Keratinocyte (primary cell): Measurements from ENCODE around the gene NPVF.

ENCODE experiments used
- EZH2 ChIP-seq: IDR thresholded peaks from one replicate; pipeline ENCODE4 v1.6.1; 2012; ENCODE audit warnings: inconsistent platforms, mild to moderate bottlenecking, low read length, moderate library complexity
- TF ChIP-seq, protein P1 (sequence below), 3 experiments: IDR thresholded peaks in 1 of 3; conservative IDR thresholded peaks in 1 of 3; optimal IDR thresholded peaks in 1 of 3; 2 replicates in 2 of 3; 3 replicates in 1 of 3; pipeline versions ENCODE3 to v1.5.1; 2011; ENCODE audit warnings: low read length in 3 of 3, mild to moderate bottlenecking in 3 of 3, moderate library complexity in 2 of 3, control low read depth in 1 of 3, inconsistent platforms in 1 of 3; ENCODE audit not compliant: insufficient read depth in 2 of 3; ENCODE audit errors: extremely low read depth in 1 of 3

DNA sequence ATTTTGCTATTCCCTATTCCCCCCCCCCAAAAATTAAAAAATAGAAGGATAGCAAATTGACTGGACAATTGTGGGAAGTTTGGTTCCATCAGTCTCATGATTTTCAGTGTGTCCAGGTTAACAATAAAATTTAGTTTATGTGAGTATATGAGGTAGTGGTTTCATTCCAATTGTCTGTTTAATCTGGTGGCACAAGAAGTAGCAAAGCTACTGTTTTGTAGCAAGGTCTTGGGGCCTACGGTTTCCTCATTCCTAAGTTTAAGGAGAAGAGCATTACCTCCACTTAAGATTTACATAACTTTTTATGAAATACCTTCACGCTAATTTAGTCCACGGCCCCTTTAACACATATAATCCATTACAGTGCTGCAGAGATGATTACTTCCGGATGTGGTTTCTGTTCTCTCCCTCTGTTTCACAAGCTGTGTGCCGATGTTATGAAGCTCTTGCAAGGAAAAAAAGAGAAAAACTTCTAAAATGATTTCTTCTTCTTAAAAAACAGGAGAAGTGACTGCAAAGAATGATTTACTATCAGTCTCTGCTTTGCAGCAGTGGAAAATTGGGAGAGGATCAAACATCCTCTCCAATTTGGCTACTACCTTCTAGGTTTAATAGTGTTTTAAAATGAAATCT, 32.7 kb upstream of the NPVF start:
- no peak for TF ChIP-seq EZH2
- TF ChIP-seq, protein P1, sequence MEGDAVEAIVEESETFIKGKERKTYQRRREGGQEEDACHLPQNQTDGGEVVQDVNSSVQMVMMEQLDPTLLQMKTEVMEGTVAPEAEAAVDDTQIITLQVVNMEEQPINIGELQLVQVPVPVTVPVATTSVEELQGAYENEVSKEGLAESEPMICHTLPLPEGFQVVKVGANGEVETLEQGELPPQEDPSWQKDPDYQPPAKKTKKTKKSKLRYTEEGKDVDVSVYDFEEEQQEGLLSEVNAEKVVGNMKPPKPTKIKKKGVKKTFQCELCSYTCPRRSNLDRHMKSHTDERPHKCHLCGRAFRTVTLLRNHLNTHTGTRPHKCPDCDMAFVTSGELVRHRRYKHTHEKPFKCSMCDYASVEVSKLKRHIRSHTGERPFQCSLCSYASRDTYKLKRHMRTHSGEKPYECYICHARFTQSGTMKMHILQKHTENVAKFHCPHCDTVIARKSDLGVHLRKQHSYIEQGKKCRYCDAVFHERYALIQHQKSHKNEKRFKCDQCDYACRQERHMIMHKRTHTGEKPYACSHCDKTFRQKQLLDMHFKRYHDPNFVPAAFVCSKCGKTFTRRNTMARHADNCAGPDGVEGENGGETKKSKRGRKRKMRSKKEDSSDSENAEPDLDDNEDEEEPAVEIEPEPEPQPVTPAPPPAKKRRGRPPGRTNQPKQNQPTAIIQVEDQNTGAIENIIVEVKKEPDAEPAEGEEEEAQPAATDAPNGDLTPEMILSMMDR (optimal IDR thresholded peaks at IDR 0.05 in 1 of 3, IDR thresholded peaks at IDR 0.05 in 1 of 3, conservative IDR thresholded peaks at IDR 0.05 in 1 of 3; ENCODE audit: extremely low read depth in 1 of 3, insufficient read depth in 2 of 3, low read length in 3 of 3): no peak
